SIG-M5 (cell line): ENCODE results near the gene DQX1.

ENCODE experiments used
- DNase-seq: peaks from one replicate; lab custom pipeline; 2025; lab: John Stamatoyannopoulos, UW

Gene DQX1

DNA sequence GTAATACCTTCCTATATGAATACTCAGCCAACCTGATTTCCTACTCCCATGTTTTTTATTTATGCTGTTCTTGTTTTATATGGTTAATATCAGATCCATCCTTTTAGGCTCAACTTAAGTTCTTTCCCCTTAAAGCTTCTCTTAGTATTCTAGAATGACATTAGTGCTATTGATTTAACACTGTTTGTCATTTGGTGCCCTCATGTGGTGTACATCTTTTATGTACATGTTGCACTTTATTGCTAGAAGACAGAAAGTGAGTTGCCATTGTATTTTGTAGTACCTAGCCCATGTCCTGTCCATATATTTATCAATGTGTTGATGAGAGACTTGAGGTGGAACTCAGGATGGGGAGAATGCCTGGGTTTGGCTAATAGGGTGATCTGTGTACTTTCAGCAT, 6.2 kb upstream of the DQX1 start:
- no peak for DNase-seq

DNA sequence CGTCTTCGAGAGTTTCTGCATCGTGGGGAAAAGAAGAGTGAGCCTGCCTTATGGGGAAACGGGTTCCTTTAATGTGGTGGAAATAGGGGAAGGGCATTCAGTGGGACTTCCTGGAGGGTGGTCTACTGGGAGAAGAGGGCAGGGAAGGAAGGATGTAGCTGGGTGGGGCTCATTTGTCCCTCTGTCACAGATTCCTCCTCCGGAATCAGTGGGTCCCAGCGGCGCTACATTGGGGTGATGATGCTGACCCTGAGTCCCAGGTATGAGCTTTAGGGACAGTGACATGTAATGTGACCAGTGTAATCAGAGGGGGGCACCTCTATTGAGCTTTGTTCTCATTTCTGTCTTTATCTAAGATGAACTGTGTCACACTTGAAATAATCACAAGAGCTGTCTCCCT, 5.6 kb upstream of the DQX1 start:
- DNase-seq: no peak

DNA sequence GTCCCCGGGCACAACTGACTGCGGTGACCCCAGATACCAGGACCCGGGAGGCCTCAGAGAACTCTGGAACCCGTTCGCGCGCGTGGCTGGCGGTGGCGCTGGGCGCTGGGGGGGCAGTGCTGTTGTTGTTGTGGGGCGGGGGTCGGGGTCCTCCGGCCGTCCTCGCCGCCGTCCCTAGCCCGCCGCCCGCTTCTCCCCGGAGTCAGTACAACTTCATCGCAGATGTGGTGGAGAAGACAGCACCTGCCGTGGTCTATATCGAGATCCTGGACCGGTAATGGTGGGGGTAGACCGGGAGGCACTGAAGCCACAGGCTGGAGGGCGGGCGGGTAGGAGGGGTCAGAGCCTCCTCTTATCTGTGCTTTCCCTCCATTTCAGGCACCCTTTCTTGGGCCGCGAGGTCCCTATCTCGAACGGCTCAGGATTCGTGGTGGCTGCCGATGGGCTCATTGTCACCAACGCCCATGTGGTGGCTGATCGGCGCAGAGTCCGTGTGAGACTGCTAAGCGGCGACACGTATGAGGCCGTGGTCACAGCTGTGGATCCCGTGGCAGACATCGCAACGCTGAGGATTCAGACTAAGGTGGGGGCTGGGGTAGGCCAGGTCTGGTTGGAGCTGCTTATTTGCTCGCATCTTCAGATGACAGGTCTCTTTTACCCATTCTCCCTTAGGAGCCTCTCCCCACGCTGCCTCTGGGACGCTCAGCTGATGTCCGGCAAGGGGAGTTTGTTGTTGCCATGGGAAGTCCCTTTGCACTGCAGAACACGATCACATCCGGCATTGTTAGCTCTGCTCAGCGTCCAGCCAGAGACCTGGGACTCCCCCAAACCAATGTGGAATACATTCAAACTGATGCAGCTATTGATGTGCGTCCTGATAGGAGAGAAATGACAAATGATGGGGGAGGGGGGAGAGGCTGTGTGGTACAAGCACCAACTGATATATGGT, 4.5 kb upstream of the DQX1 start:
- DNase-seq: no peak

DNA sequence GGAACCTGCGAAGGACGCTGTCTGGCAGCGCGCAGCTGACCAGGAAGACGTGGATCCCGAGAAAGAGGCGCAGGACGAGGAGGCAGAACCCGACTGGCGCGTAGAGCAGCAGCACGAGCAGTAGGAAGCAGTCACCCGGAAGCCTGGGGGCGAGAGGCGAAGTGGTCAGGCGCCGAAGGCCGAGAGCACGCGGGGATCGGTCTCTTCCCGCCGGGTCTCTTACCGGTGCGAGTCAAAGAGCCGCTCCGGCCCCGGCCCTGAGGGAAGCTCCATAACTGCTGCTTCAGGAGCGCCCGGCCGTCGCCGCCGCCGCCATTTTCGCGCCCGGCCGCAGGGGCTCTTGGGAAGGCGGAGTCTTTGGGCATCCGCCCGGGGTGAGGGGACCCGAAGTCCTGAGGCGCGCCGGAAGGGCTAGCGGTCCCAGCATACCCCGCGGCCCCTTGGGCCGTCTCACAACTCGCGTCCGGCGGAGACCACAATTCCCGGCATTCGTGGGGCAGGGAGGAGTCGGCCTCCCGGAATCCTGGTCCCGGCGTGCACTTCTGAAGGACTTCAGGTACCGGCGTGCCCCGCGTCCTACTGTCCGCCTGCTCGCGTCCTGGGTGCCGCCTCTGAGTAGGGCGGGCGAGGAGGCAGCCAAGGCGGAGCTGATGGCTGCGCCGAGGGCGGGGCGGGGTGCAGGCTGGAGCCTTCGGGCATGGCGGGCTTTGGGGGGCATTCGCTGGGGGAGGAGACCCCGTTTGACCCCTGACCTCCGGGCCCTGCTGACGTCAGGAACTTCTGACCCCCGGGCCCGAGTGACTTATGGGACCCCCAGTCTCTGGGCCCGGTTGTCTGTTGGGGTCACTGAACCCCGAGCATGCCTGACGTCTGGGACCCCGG, 3.6 kb upstream of the DQX1 start, which contains the start of the genes AUP1 and HTRA2:
Gene AUP1 (minus strand): TSS at position 350 of the 882 bp plus-strand sequence. CDS start 77 bp downstream, at position 273.
Gene HTRA2 (plus strand): TSS at position 577 of the 882 bp plus-strand sequence. CDS start 74 bp downstream, at position 651.
- DNase-seq: peak; percentile 90

DNA sequence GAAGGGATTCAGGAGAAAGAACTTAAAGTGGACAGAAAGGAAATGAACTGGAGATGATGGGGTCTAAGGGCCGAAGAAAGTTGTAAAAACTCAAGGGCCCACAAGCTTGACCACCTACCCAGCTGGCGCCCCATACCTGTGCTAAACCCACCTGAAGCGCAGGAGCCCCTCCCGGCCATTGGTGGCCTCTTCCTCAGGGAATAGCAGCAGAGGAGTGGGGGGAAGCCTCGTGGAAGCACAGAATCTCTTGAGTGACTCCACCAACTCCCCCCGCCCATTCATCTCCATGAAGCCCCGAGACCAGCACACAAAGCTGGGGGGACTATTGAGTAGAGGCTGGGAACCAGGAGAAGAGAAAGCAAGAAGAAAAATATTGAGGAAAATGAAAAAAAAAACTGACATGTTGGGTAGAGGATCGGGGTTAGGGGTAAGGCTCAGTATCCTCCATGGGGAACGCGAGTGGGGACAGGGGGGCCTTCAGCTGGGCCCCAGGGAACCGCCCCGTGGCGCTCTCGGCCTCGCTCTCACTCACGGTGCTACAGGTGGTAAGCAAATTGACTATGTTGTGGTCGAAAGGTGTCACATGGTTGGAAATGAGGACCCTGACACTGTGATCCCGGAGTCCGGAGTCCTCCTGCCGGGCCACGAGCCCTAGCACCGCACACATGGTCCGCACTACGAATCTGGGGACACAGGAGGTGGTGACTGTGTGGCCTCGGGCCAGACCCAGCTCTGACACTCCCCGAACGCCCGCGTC, 2.7 kb upstream of the DQX1 start:
- no peak for DNase-seq

DNA sequence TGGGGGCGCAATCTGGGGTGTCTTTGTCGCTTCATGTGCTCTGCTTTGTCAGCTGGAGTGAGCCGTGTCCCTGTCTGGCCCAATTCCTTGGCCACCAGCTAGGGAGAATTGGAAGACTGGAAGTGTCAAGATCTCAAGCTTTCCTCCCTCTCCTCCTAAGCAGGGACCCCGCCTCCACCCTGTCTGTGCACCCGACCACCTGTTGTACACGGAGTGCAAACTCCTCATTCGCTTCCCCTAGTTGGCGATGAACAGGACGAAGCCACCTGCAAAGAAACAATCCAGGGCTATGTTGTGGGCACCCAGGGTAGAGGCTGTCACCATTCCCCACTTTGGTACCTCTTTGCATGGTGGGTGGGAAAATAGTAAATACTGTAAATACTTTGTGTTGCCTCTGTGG, 1.7 kb upstream of the DQX1 start:
- no peak for DNase-seq

DNA sequence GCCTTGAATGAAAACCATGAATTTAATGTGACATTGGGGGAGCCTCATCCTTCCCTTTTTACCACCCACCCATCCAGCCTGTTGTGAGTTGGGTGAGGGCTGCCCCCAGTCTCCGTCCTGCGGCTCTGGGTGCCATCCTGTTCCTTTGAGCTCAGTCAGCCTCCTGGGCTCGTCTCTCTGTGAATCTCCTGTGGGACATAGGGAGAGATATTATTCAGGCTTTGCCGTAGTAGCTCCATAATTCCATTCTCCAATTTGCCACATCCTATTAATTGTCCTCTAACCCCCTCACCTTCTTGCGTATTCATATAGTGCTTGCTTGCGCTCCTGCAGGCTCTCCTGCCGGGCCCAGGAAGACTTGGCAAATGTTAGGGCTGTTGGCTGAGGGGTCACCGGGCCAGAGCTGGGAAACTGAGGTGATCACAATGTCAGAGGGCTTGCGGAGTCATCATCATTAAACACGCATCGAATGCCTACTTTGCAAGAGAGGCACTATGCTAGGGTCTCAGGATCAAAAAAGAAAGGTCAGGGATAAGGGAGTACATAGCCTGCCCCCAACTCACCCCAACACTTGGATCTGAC, 709 bp upstream of the DQX1 start:
- no peak for DNase-seq

DNA sequence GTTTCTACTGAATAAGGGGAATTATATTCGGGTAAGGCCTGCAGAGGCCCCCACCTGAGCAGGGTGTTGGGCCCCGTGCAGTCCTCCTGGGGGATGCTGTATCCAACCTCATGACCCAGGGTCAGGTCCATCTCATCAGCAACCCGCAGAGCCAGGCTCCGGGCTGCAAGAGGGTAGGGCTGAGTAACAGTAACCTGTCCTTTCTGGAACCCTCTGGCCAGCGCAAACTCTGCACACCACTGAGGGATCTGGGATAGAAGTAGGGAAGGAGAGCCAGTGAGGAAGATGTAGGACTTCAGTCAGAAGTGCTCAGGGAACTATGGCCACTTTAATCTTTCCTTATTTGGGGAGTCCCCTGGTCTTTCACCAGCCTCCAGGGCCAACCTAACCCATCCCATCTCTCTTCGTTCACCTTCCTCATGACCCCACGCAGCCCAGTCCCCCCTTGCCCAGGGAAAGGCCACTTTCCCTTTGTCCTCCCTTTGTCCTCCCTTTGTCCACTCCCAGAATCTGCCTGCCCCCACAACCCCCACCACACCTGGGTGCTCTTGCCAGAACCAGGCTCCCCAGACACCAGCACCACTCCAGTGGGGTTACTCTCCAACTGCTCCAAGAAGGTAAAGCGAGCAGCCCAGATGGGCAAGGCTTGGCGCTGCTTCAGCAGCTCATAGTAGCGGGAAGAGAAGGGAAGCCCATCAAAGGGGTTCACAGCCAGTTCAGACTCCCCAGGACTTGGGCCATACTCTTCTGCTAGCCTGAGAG, 895 bp downstream of the DQX1 start:
- DNase-seq: no peak

DNA sequence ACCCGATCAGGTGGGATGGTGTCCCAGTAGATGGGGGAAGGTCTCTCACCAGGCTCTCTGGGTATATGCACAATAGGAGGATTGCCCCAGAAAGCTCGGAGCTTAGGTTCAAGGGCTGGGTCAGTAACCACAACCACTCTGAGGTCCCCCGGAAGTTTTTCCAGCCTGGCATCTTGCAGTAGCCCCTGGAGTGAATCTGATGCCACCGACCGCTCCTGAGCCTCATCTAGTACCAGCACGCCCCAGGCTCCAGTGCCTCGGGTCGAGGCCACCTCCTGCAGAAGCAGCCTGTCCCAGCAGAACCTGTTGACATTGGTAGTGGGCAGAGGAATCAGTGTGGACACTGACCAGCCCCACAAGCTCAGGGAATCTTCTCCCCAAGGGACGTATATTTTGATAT, 2.0 kb downstream of the DQX1 start:
- no peak for DNase-seq

DNA sequence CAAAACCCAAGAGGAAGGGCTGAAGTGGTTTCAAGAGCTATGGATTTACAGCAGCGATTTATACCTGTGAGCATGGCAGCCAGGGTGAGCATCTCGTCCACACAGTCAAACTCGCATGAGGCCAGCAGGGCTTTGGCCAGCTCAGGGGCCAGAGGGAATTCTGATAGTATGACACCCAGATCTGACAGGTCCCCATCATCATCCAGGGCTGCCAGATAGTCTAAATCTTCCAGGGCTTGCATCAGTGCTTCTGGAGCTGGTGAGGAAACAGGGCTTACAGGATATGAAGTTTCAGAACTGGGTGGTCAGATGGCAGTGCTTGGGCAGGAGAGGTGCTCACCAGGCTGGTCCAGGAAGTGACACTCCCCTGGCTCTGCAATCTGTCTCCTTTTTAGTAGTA, 3.5 kb downstream of the DQX1 start:
- DNase-seq: no peak

DNA sequence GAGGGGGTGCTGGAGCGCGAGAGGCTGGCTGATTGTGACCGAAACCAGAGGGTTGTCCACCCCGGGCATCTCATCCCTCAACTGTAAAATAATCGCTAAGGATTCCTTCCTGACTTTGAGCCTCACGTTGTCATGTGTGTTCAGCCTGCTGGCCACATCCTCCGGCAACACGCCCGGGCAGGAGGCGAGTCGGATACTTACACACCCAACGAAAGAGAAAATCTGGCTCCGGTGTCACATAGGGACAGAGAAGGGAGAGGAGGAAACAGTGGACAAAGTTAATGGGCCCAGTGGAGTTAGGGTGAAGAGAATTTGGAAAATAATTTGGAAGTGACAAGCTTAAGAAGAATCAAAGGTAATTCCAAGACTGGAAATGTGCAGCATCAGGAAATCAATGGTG, 9.4 kb downstream of the DQX1 start:
- DNase-seq: no peak

DNA sequence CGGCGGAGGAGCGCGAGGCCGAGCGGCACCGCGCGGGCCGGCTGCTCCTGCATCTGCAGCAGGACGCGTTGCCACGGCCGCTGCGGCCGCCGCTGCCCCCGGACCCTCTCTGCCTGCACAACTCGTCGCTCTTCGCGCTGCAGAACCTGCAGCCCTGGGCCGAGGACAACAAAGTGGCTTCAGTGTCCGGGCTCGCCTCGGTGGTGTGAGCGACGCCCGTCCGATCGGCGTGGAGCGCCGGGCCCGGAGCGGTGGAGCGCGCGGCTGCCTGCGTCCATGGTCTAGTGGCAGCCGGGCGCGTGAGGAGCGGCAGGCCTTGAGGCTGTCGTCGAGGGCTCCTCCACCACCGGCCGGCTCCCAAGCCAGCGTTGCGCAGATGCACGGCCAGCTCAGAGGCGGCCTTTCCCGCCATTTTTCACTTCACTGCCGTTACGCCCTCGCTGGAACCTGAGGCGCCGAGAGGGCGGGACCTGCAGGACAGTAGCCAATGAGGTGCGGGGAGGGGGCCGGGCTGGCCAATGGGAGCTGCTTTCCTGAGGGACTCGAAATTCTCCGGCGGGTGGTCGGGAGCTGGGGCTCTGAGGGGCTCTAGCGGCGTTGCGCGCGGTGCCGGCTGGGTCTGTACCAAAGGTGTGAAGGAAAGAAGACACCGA, 9.9 kb downstream of the DQX1 start:
- no peak for DNase-seq

DNA sequence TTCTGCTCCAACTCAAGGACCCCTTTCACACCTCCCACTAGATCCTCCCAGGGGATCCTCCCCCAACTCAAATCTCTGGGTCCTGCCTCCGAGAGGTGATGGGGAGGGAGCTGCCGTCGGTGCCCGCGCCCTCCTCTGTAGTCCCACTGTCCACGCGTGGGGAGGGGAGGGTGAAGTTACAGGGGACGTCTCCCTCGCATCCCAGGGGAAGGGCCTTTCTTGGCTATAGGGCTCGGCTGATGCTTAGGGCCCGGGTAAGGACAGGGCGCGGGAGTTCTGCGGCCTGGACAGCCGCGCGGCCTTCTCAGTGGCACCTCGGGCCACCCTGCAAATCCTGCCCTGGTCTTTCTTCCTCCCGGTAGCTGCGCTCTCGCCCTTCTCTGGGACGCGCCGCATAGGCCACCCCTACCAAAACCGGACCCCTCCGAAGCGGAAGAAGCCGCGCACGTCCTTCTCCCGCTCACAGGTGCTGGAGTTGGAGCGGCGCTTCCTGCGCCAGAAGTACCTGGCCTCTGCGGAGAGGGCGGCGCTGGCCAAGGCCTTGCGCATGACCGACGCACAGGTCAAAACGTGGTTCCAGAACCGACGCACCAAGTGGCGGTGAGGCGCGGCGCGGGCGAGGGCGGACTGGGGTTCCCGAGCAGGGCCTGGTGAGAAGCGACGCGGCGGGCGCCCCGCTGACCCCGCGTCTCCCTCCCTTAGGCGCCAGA, 10.6 kb downstream of the DQX1 start:
- no peak for DNase-seq

DNA sequence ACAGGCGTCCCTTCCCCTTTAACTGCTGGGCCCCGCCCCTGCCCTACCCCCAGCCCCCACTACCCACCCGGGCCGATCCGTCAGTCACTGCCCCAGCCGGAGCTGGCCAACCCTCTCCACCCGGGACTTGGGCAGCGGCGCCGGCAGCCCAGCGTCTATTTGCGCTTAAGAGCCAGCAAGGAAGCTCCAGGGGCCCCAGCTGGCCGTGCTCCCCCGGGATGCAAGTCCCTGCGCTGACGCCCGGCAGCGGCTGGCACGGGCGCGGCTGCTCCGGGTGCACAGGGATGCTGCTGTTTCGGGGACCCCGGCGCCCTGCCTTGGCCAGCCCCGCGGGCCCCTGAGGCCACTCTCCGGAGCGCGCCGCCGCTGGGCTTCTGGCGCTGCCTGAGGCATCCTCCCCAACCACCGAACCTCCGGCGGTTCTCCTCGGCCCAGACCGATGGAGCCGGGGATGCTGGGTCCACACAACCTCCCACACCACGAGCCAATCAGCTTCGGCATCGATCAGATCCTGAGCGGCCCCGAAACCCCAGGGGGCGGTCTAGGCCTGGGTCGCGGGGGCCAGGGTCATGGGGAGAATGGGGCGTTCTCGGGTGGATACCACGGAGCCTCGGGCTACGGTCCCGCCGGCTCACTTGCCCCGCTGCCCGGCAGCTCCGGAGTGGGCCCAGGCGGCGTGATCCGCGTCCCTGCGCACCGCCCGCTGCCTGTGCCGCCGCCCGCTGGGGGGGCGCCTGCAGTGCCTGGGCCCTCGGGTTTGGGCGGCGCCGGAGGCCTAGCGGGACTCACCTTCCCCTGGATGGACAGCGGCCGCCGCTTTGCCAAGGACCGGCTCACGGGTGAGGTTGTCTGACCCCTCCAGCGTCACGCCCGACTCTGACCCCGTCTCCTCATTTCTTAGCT, 11.4 kb downstream of the DQX1 start, which contains the start of gene TLX2:
Gene TLX2 (plus strand): TSS at position 83 of the 903 bp plus-strand sequence. CDS start 357 bp downstream, at position 440.
- no peak for DNase-seq

DNA sequence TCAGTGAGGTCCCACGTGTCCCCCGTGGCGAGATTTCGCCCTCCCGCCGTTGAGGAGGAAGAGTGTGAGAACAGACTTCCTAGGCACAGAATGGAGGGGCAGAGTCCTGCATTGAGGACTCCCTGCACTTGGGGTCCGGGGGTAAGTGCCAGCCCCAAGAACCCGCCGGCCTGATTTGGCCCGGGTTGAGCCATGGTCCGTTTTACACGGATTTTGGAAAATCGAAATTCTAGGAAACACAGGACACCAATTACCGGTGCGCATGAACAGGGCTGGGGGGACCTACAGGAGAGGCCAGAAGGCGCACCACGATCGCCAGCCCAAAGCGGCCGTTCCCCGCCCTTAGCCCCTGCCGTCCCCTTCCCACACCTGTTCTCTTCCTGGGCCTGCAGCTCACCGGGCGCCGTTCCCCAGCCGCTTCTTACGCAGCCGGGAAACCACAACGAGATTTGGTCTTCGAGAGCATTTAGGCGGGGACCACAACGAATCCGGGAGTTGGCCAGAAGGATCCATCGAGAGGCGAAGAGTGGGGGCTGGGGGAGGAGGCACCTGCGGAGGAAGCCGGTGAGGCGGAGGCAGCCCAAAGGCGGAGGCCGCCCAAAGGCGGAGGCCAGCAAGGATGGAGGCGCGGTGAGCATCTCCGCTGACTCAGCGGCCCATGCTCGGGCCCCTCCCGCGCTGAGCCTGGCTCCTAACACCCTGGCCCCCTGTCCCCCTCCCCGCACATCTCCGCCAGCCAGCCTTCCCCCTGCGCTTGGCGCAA, 12.2 kb downstream of the DQX1 start:
- no peak for DNase-seq

DNA sequence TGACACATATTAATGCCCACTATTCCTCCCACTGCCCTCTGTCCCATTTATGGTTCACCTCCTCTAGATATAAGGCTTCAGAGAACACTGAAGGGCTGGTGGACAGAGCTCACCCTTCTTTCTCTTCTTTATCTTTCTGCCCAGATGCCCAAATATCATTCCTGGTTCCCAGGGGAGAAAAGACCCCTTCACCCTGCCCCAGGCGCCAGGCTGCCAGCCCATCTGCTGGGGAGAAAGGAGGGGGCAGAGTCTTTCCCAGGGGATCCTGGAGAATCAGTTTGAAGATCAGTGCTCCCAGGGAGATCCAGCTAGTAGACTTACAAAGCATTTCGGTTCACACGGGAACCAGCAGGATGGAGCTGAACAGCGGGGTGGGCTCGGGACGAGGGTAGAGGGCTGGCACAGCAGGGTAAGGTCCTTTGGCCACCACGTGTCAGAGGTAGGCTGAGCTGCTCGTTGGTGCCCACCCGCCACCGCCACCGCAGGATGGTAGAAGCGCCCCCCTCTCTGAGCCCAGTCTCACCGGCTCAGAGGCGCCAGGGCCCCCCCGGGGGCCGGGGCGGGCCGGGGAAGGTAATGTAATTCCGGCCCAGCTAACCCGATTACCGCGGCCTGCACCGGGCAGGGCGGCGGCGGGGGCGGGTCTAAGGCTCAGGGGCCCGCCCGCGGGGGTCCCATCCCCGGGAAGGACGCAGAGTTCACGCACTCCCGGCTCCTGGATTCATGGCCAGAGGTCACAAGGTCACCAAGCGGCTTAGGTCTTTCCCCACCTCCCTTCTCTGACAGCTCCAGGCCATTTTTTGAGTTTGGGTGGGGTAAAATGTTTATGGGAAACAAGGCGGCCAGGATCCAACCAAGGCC, 13.1 kb downstream of the DQX1 start:
- no peak for DNase-seq
